ENCODE measurements around the gene FTO.

The FTO gene

GRCh38 chr16:53982631-53983042 is 278.7 kb downstream of the FTO start:
- no peak overlapping the region for H3K9ac ChIP-seq (ENCODE audit: low read length)
- no peaks in the 10 kb centered on the region for H4K20me1 ChIP-seq (ENCODE audit: low read depth, low read length)
- H3K79me2 ChIP-seq (ENCODE audit: insufficient read depth, low read length): no peaks in the 10 kb centered on the region
- H3K9me2 ChIP-seq (replicated peaks; ENCODE audit: insufficient read depth, low read length): no peaks in the 10 kb centered on the region
- H3K4me2 ChIP-seq (ENCODE audit: low read depth, low read length, poor library complexity, severe bottlenecking): no peak overlapping the region
- no peaks in the 10 kb centered on the region for H3K27me3 ChIP-seq (ENCODE audit: low read length)
- H3K36me3 ChIP-seq (ENCODE audit: low read length): no peaks in the 10 kb centered on the region
- H3K9me3 ChIP-seq (ENCODE audit: insufficient read depth, low read length): no peaks in the 10 kb centered on the region
- H2AFZ ChIP-seq (ENCODE audit: low read depth, low read length, severe bottlenecking): no peak overlapping the region
- no peak overlapping the region for H3K4me3 ChIP-seq (ENCODE audit: insufficient read depth, low read length, poor library complexity, severe bottlenecking)
- TF ChIP-seq CTCF (IDR thresholded peaks at IDR 0.05; ENCODE audit: insufficient read depth, low read length, poor library complexity, severe bottlenecking): no peak
- no peak for TF ChIP-seq EZH2phosphoT487 (conservative IDR thresholded peaks at IDR 0.05; ENCODE audit: low read length)
- no peaks in the 10 kb centered on the region for H3F3A ChIP-seq (ENCODE audit: insufficient read depth)
- no peak overlapping the region for H3K27ac ChIP-seq (ENCODE audit: low read depth, low read length)

GRCh38 chr16:53984936-53985335 is 281.0 kb downstream of the FTO start:
- no peak for TF ChIP-seq CTCF (IDR thresholded peaks at IDR 0.05; ENCODE audit: insufficient read depth, low read length, poor library complexity, severe bottlenecking)
- no peaks in the 10 kb centered on the region for H3K36me3 ChIP-seq (ENCODE audit: low read length)
- no peaks in the 10 kb centered on the region for H4K20me1 ChIP-seq (ENCODE audit: low read depth, low read length)

GRCh38 chr16:53985861-53986260 is 281.9 kb downstream of the FTO start:
- TF ChIP-seq CTCF (IDR thresholded peaks at IDR 0.05; ENCODE audit: insufficient read depth, low read length, poor library complexity, severe bottlenecking) (no peak), EZH2phosphoT487 (conservative IDR thresholded peaks at IDR 0.05; ENCODE audit: low read length) (no peak)
- Histone ChIP-seq H3K79me2 (ENCODE audit: insufficient read depth, low read length) (no peaks in the 10 kb centered on the region), H3K27ac (ENCODE audit: low read depth, low read length) (no peak overlapping the region), H3F3A (ENCODE audit: insufficient read depth) (no peaks in the 10 kb centered on the region), H3K9me3 (ENCODE audit: insufficient read depth, low read length) (no peaks in the 10 kb centered on the region), H3K4me2 (ENCODE audit: low read depth, low read length, poor library complexity, severe bottlenecking) (no peak overlapping the region), H3K9me2 (replicated peaks; ENCODE audit: insufficient read depth, low read length) (no peaks in the 10 kb centered on the region), H4K20me1 (ENCODE audit: low read depth, low read length) (no peaks in the 10 kb centered on the region), H3K27me3 (ENCODE audit: low read length) (no peaks in the 10 kb centered on the region), H3K36me3 (ENCODE audit: low read length) (no peaks in the 10 kb centered on the region), H2AFZ (ENCODE audit: low read depth, low read length, severe bottlenecking) (no peak overlapping the region), H3K9ac (ENCODE audit: low read length) (no peak overlapping the region), H3K4me3 (ENCODE audit: insufficient read depth, low read length, poor library complexity, severe bottlenecking) (no peak overlapping the region)

More at GRCh38 chr16:53984936-53985335, 281.0 kb downstream of the FTO start:
- Histone ChIP-seq H3K4me2 (ENCODE audit: low read depth, low read length, poor library complexity, severe bottlenecking) (no peak overlapping the region), H3K9me3 (ENCODE audit: insufficient read depth, low read length) (no peaks in the 10 kb centered on the region), H3K9me2 (replicated peaks; ENCODE audit: insufficient read depth, low read length) (no peaks in the 10 kb centered on the region), H3K27me3 (ENCODE audit: low read length) (no peaks in the 10 kb centered on the region), H3K4me3 (ENCODE audit: insufficient read depth, low read length, poor library complexity, severe bottlenecking) (no peak overlapping the region), H3F3A (ENCODE audit: insufficient read depth) (no peaks in the 10 kb centered on the region), H3K9ac (ENCODE audit: low read length) (no peak overlapping the region), H2AFZ (ENCODE audit: low read depth, low read length, severe bottlenecking) (no peak overlapping the region), H3K27ac (ENCODE audit: low read depth, low read length) (no peak overlapping the region), H3K79me2 (ENCODE audit: insufficient read depth, low read length) (no peaks in the 10 kb centered on the region)

GRCh38 chr16:53986793-53987192 is 282.8 kb downstream of the FTO start:
- no peak overlapping the region for H3K27ac ChIP-seq (ENCODE audit: low read depth, low read length)
- H3K36me3 ChIP-seq (ENCODE audit: low read length): no peaks in the 10 kb centered on the region
- no peak overlapping the region for H3K4me3 ChIP-seq (ENCODE audit: insufficient read depth, low read length, poor library complexity, severe bottlenecking)
- no peaks in the 10 kb centered on the region for H3K9me2 ChIP-seq (replicated peaks; ENCODE audit: insufficient read depth, low read length)
- H3K9ac ChIP-seq (ENCODE audit: low read length): no peak overlapping the region
- H2AFZ ChIP-seq (ENCODE audit: low read depth, low read length, severe bottlenecking): no peak overlapping the region
- H3F3A ChIP-seq (ENCODE audit: insufficient read depth): no peaks in the 10 kb centered on the region
- no peaks in the 10 kb centered on the region for H4K20me1 ChIP-seq (ENCODE audit: low read depth, low read length)
- no peak for TF ChIP-seq CTCF (IDR thresholded peaks at IDR 0.05; ENCODE audit: insufficient read depth, low read length, poor library complexity, severe bottlenecking)
- no peak for TF ChIP-seq EZH2phosphoT487 (conservative IDR thresholded peaks at IDR 0.05; ENCODE audit: low read length)
- H3K9me3 ChIP-seq (ENCODE audit: insufficient read depth, low read length): no peaks in the 10 kb centered on the region
- H3K79me2 ChIP-seq (ENCODE audit: insufficient read depth, low read length): no peaks in the 10 kb centered on the region
- H3K4me2 ChIP-seq (ENCODE audit: low read depth, low read length, poor library complexity, severe bottlenecking): no peak overlapping the region
- no peaks in the 10 kb centered on the region for H3K27me3 ChIP-seq (ENCODE audit: low read length)
